ENCODE measurements around the gene IFNL4.
"Not testable (repeated sequence)": the region's sequence is repeated elsewhere in the genome, so short reads cannot be mapped to it uniquely, and the experiment has no call there.

Gene IFNL4

GRCh38 chr19:39253374-39254149 lies 4.9 kb upstream of the IFNL4 start:
- TF ChIP-seq CTCF (conservative IDR thresholded peaks at IDR 0.05; ENCODE audit: low read depth, low read length), result no peak
- H3K4me3 ChIP-seq (ENCODE audit: low read depth, low read length), result no peak overlapping the region
- DNase-seq (ENCODE audit: low read depth), result no peak

GRCh38 chr19:39252458-39252857 lies 3.8 kb upstream of the IFNL4 start:
- H3K4me3 ChIP-seq (ENCODE audit: low read depth, low read length), result no peak overlapping the region
- TF ChIP-seq CTCF (conservative IDR thresholded peaks at IDR 0.05; ENCODE audit: low read depth, low read length), result no peak
- no peak for DNase-seq (ENCODE audit: low read depth)

GRCh38 chr19:39251846-39252245 lies 3.2 kb upstream of the IFNL4 start:
- DNase-seq (ENCODE audit: low read depth), result no peak
- H3K4me3 ChIP-seq (ENCODE audit: low read depth, low read length), result no peak overlapping the region
- TF ChIP-seq CTCF (conservative IDR thresholded peaks at IDR 0.05; ENCODE audit: low read depth, low read length), result no peak

GRCh38 chr19:39251081-39251480 lies 2.4 kb upstream of the IFNL4 start:
- TF ChIP-seq CTCF (conservative IDR thresholded peaks at IDR 0.05; ENCODE audit: low read depth, low read length), result no peak
- H3K4me3 ChIP-seq (ENCODE audit: low read depth, low read length), result no peak overlapping the region
- no peak for DNase-seq (ENCODE audit: low read depth)

GRCh38 chr19:39247701-39248664 lies 673 bp downstream of the IFNL4 start:
- no peak for DNase-seq (ENCODE audit: low read depth)
- no peak for TF ChIP-seq CTCF (conservative IDR thresholded peaks at IDR 0.05; ENCODE audit: low read depth, low read length)

GRCh38 chr19:39246951-39247669 lies 1.5 kb downstream of the IFNL4 start:
- no peak overlapping the region for H3K4me3 ChIP-seq (ENCODE audit: low read depth, low read length)
- DNase-seq (ENCODE audit: low read depth), result peak; percentile 18
- TF ChIP-seq CTCF (conservative IDR thresholded peaks at IDR 0.05; ENCODE audit: low read depth, low read length), result no peak

More at GRCh38 chr19:39247701-39248664, 673 bp downstream of the IFNL4 start:
- H3K4me3 ChIP-seq (ENCODE audit: low read depth, low read length), result no peak overlapping the region

- not testable (repeated sequence) for H3K4me3 ChIP-seq (ENCODE audit: low read depth, low read length); DNase-seq (ENCODE audit: low read depth)
Observed at GRCh38 chr19:39245166-39245565, 3.5 kb downstream of the IFNL4 start.

GRCh38 chr19:39244410-39245100 lies 4.1 kb downstream of the IFNL4 start, which contains the start of gene IFNL3:
TSS of gene IFNL3 (minus strand) at chr19:39245006. CDS start at chr19:39244967, 39 bp downstream.
- not testable (repeated sequence) for H3K4me3 ChIP-seq (ENCODE audit: low read depth, low read length); DNase-seq (ENCODE audit: low read depth)

GRCh38 chr19:39243741-39244140 lies 4.9 kb downstream of the IFNL4 start:
- DNase-seq (ENCODE audit: low read depth); H3K4me3 ChIP-seq (ENCODE audit: low read depth, low read length): not testable (repeated sequence)

All from choroid plexus epithelial cell (primary cell).